Activated CD8-positive, alpha-beta T cell treated with anti-CD3 and anti-CD28 coated beads for 36 hours (primary cell): Measurements from ENCODE around the gene SRPX2. TPM values are rescaled to one million over a fixed set of nuclear protein-coding genes. Genes with fewer than 3 reads are reported as not detected.

Experiments
- ATAC-seq: fragments of 200-7000 bp; cut with Tn5 transposase; one replicate; pipeline ENCODE4 v1.10.0; 2021; ENCODE audit warnings: mild to moderate bottlenecking, moderate library complexity
- CTCF ChIA-PET: fragments of 350-600 bp; sonication (Branson Sonifier 250); formaldehyde crosslinking; loops from one replicate; lab custom pipeline; 2021; ENCODE audit warnings: antibody characterized with exemption; lab: Charles Lee
- POLR2A ChIA-PET: fragments of 350-600 bp; sonication (Branson Sonifier 250); formaldehyde crosslinking; loops from one replicate; lab custom pipeline; 2021; ENCODE audit warnings: antibody characterized with exemption; lab: Charles Lee
- DNase-seq: peaks from one replicate; pipeline ENCODE4 v3.0.0-alpha.2; 2020
- H3K27ac Mint-ChIP-seq: one replicate; pipeline ENCODE4 v1.8.0; 2021; ENCODE audit warnings: mild to moderate bottlenecking, mixed read lengths
- H3K27me3 Mint-ChIP-seq: one replicate; pipeline ENCODE4 v1.8.0; 2021; ENCODE audit warnings: mixed read lengths
- H3K36me3 Mint-ChIP-seq: one replicate; pipeline ENCODE4 v1.8.0; 2021; ENCODE audit warnings: low read depth, mixed read lengths
- H3K4me1 Mint-ChIP-seq: one replicate; pipeline ENCODE4 v1.8.0; 2021; ENCODE audit warnings: low read depth, mixed read lengths
- H3K4me3 Mint-ChIP-seq: one replicate; pipeline ENCODE4 v1.8.0; 2021; ENCODE audit warnings: mild to moderate bottlenecking, moderate library complexity, mixed read lengths
- H3K9me3 Mint-ChIP-seq: one replicate; pipeline ENCODE4 v1.8.0; 2021; ENCODE audit warnings: mixed read lengths
- CTCF ChIP-seq: fragments of 200-600 bp; IDR thresholded peaks from one replicate; pipeline ENCODE4 v1.8.0; 2022; ENCODE audit warnings: antibody characterized with exemption, mild to moderate bottlenecking
- intact Hi-C: fragments of 100-400 bp; cut with micrococcal nuclease; formaldehyde crosslinking; loops from one replicate; pipeline ENCODE4 v1.10.0; 2022
- total RNA-seq, 2 experiments: library from RNA; stranded (reverse); gene quantifications; one replicate each; pipeline ENCODE4 v1.2.3, GENCODE V29; 2021

Gene SRPX2
- total RNA-seq, 2 experiments from 2014 or later, result not detected

- ChIA-PET CTCF (no interaction called here), POLR2A (no interaction called here)
- Mint-ChIP-seq H3K27ac (no peak overlapping the region), H3K4me1 (no peaks in the 10 kb centered on the region), H3K36me3 (no peaks in the 10 kb centered on the region), H3K9me3 (no peaks in the 10 kb centered on the region), H3K27me3 (peaks cover 13% of the 10 kb centered on the region), H3K4me3 (no peak overlapping the region)
- intact Hi-C loops, result no loop called here
- TF ChIP-seq CTCF, result no peak
- no peak for ATAC-seq
- no peak for DNase-seq
Measured at GRCh38 chrX:100643212-100643611, 787 bp upstream of the SRPX2 start.

- Mint-ChIP-seq H3K36me3 (no peaks in the 10 kb centered on the region), H3K9me3 (no peaks in the 10 kb centered on the region), H3K4me3 (no peak overlapping the region), H3K4me1 (no peaks in the 10 kb centered on the region), H3K27me3 (peaks cover 9% of the 10 kb centered on the region), H3K27ac (no peak overlapping the region)
- no peak for TF ChIP-seq CTCF
- DNase-seq, result no peak
- intact Hi-C loops, result no loop called here
- ChIA-PET POLR2A (no interaction called here), CTCF (interaction anchor here (1.3 kb wide), 1 partner anchor 133 kb away, joined by 3 read pairs; no protein-coding TSS in a partner anchor)
- no peak for ATAC-seq
Measured at GRCh38 chrX:100645106-100645505, 1.1 kb downstream of the SRPX2 start.

- TF ChIP-seq CTCF, result no peak
Measured at GRCh38 chrX:100647095-100647494, 3.1 kb downstream of the SRPX2 start.

GRCh38 chrX:100647739-100648138 lies 3.7 kb downstream of the SRPX2 start:
- no peaks in the 10 kb centered on the region for H3K36me3 Mint-ChIP-seq
- H3K27ac Mint-ChIP-seq, result no peak overlapping the region
- ATAC-seq (no peak), DNase-seq (no peak)
- intact Hi-C loops, result no loop called here
- ChIA-PET CTCF (interaction anchor here (1.6 kb wide), 1 partner anchor 121 kb away, joined by 6 read pairs; no protein-coding TSS in a partner anchor), POLR2A (no interaction called here)
- TF ChIP-seq CTCF, result no peak
- no peak overlapping the region for H3K4me3 Mint-ChIP-seq
- no peaks in the 10 kb centered on the region for H3K9me3 Mint-ChIP-seq
- H3K4me1 Mint-ChIP-seq, result no peaks in the 10 kb centered on the region
- peaks cover 8% of the 10 kb centered on the region for H3K27me3 Mint-ChIP-seq

More at GRCh38 chrX:100647095-100647494, 3.1 kb downstream of the SRPX2 start:
- no peaks in the 10 kb centered on the region for H3K36me3 Mint-ChIP-seq
- intact Hi-C loops, result no loop called here
- POLR2A ChIA-PET, result no interaction called here
- no peak overlapping the region for H3K27ac Mint-ChIP-seq
- peaks cover 8% of the 10 kb centered on the region for H3K27me3 Mint-ChIP-seq
- no peaks in the 10 kb centered on the region for H3K9me3 Mint-ChIP-seq
- H3K4me1 Mint-ChIP-seq, result no peaks in the 10 kb centered on the region
- CTCF ChIA-PET, result interaction anchor here (1.6 kb wide), 1 partner anchor 122 kb away, joined by 6 read pairs; no protein-coding TSS in a partner anchor
- no peak overlapping the region for H3K4me3 Mint-ChIP-seq
- no peak for DNase-seq
- no peak for ATAC-seq

- Mint-ChIP-seq H3K27me3 (peaks cover 13% of the 10 kb centered on the region), H3K4me1 (no peaks in the 10 kb centered on the region), H3K27ac (no peak overlapping the region), H3K36me3 (no peaks in the 10 kb centered on the region), H3K4me3 (no peak overlapping the region), H3K9me3 (no peaks in the 10 kb centered on the region)
- intact Hi-C loops, result no loop called here
- ATAC-seq (no peak), DNase-seq (no peak)
- ChIA-PET CTCF (interaction anchor here (0.8 kb wide), 1 partner anchor 11 kb away, joined by 3 read pairs; no protein-coding TSS in a partner anchor), POLR2A (no interaction called here)
- TF ChIP-seq CTCF, result no peak
Measured at GRCh38 chrX:100648458-100649417, 4.7 kb downstream of the SRPX2 start.
